ENCODE results near the gene DCP1A.

DCP1A gene

DNA sequence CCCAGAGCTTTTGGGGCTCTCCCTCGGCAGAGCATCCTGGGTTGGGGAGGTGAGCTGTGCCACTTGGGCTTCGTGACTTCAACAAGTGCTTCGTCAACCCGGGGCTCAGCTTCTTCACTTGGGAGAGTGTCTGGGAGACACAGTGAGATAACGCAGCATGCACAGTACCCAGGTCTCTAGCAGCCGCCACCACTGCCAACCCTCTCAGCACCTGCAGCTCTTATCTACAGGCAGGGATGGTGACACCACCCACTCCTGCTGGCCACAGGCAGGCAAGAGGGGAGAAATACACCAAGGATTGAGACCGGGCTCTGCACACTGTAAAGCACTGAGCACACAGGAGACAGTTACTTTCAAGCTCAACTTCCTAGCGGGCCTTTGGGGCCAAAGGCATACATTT lies 103.1 kb downstream of the DCP1A start:
- no peak for DNase-seq (ENCODE audit: low spot score)

GRCh38 chr3:53243785-53244184 lies 103.6 kb downstream of the DCP1A start:
- no peak for DNase-seq (ENCODE audit: low spot score)

DNA sequence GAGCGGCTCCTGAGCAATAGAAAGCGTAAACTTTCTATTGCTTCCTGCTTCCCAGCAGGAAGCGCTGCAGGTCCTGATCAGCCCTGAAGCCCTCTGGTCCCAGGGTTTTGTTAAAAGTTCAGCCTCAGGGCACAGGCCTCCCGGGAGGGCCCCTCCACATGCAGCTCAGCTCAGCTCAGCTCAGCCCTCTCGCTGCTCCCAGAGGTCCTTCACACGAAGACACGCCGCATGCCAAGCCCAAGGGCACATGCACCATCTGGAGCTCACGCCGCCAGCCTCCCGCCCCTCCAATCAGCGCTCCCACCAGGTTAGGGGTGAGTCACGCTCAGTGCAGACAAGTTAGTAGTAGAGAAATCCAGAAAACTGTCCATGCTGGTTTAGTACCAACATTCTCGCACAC lies 104.2 kb downstream of the DCP1A start:
- peak; percentile 60 for DNase-seq (ENCODE audit: low spot score)

DNA sequence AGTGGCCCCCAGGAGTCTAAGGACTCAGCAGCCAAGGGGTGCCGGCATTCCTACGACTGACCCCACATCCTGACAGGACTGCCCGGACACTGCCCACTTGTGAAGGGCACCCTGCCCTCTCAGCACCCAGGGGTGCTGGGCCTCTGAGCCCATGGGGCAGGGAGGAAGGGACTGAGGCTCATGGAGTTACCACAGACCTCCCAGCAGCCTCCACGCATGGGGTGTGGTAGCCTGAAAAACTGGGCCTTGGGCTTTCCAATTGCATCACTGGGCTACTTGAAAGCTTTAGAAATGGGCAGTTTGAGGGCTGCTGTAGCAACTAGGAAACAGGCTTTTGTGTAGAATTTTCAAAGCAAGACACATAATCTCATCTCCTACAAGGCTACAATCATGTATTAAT lies 104.7 kb downstream of the DCP1A start:
- no peak for DNase-seq (ENCODE audit: low spot score)

DNA sequence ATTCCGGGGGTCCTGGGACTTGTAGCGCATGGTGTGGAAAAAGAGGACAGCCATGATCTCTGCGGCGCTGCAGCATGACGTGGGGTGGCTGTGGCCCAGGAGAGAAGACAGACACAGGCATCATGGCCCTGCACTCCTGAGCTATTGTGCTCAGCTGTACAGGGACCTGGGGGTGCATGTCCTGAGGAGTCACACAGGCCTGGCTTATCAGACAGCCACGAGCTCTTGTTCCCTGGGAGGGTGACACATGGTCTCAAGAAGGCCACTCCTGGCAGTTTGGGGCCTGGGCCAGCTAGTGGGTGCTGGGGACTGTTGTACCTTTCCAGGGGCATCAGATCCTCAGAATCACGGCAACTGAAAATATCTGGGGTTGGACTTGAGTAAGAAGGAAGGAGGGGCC lies 105.2 kb downstream of the DCP1A start:
- no peak for DNase-seq (ENCODE audit: low spot score)

- no peak for DNase-seq (ENCODE audit: low spot score)
Measured at GRCh38 chr3:53240989-53241972, 106.1 kb downstream of the DCP1A start.

- no peak for DNase-seq (ENCODE audit: low spot score)
Measured at GRCh38 chr3:53239800-53240199, 107.5 kb downstream of the DCP1A start.

DNA sequence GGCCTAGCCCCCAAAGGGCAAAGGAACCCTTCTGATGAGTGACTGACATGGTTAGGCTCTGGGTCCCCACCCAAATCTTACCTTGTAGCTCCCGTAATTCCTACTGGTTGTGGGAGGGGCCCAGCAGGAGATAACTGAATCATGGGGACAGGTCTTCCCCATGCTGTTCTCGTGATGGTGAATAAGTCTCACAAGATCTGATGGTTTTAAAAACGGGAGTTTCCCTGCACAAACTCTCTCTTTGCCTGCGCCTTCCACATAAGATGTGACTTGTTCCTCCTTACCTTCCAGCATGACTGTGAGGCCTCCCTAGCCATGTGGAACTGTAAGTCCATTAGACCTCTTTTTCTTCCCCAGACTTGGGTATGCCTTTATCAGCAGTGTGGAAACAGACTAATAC lies 108.5 kb downstream of the DCP1A start:
- no peak for DNase-seq (ENCODE audit: low spot score)

- no peak for DNase-seq (ENCODE audit: low spot score)
Measured at GRCh38 chr3:53238051-53238850, 109.1 kb downstream of the DCP1A start.

GRCh38 chr3:53236112-53236841 lies 111.1 kb downstream of the DCP1A start:
- DNase-seq (ENCODE audit: low spot score): peak; percentile 73

DNA sequence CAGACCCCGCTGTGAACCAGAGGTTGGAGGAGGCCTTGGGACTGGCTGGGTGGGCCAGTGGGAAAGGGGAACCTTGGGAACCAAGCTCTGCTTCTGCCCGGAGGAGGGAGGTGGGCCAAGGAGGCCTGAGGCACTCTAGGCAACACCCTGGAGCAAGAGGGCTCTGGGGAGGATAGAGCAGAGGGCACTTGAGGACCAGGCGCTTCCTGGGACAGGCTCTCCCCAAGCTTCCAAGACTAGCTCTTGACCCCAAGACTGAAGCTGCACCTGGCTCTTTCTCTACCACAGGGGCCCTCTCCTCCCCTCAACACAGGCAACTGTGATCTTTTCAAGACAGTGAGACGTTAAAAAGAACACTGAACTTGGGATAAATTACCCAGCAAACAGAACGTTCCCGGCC lies 111.8 kb downstream of the DCP1A start:
- no peak for DNase-seq (ENCODE audit: low spot score)

GRCh38 chr3:53234841-53235232 lies 112.5 kb downstream of the DCP1A start:
- no peak for DNase-seq (ENCODE audit: low spot score)

- DNase-seq (ENCODE audit: low spot score): no peak
Measured at GRCh38 chr3:53234130-53234840, 113.1 kb downstream of the DCP1A start.

Measured in iPS-NIHi11 (cell line).